ENCODE data around the gene LTA4H.
A peak's percentile ranks its signal among the peaks of the same experiment; 100 is the strongest.

The LTA4H gene

DNA sequence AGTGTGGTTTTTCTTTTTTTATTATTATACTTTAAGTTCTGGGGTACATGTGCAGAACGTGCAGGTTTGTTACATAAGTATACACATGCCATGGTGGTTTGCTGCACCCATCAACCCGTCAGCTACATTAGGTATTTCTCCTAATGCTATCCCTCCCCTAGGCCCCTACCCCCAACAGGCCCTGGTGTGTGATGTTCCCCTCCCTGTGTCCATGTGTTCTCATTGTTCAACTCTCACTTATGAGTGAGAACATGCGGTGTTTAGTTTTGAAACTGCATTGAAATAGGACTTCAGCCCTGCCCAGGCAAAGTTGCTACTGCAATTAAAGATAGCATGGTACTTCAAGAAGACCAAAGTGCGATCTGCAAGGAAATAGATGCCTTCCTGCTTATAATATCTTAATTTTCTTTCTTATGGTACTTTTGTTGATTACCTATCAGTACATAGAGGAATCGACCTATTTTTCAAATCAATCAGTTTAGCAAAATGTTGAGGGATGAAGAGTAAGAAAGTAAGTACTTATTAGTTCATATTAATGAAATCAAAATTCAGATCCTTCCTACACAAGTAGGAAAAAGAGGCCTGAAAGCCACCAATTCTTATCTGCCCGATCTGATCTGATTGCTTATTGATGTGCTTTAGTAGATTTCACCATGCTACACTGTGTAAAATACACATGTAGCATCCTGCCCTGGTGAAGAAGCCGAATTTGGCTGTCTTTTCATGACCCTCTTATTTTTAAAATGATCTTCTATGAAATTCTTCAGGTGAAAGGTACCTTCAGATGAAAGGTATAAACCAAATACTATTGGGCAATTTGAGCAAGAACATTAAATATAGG is 1.6 kb downstream of the LTA4H start:
- no peak for DNase-seq

GRCh38 chr12:96029826-96030225 is 5.6 kb downstream of the LTA4H start:
- no peak for DNase-seq

DNA sequence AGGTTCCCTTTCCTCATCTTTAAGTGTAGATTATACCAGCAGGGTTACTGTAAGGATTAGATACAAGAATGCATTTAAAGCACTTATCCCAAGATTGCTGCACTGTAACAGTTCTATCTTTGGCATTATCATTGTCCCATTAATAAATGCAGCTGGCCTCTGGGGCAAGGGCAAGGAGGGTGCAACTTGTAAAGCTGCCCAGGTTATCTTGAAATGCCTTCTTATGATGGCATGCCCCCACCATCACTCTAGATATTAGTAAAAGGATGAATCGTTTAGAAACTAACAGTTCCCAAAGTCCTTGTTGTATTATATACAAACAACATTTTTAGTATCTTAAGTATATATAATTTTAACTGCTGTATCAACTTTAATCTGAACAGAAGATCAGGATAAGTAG is 6.8 kb downstream of the LTA4H start:
- no peak for DNase-seq

- DNase-seq = no peak
Measured at GRCh38 chr12:96026331-96026730, 9.1 kb downstream of the LTA4H start.

DNA sequence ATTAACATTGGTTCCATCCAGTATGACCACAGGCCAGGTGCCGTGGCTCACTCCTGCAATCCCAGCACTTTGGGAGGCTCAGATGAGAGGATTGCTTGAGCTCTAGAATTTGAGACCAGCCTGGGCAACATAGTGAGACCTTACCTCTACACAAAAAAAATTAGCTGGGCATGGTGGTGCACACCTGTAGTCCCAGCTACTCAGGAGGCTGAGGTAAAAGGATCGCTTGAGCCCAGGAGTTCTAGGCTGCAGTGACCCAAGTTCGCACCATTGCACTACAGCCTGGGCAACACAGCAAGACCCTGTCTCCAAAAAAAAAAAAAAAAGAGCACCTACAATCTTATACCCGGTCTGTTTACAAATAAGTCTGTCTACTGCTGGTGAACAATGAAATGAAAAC is 9.9 kb downstream of the LTA4H start:
- DNase-seq = no peak

- DNase-seq = no peak
Measured at GRCh38 chr12:96020314-96021003, 14.9 kb downstream of the LTA4H start.

GRCh38 chr12:96015672-96016071 is 19.7 kb downstream of the LTA4H start:
- no peak for DNase-seq

DNA sequence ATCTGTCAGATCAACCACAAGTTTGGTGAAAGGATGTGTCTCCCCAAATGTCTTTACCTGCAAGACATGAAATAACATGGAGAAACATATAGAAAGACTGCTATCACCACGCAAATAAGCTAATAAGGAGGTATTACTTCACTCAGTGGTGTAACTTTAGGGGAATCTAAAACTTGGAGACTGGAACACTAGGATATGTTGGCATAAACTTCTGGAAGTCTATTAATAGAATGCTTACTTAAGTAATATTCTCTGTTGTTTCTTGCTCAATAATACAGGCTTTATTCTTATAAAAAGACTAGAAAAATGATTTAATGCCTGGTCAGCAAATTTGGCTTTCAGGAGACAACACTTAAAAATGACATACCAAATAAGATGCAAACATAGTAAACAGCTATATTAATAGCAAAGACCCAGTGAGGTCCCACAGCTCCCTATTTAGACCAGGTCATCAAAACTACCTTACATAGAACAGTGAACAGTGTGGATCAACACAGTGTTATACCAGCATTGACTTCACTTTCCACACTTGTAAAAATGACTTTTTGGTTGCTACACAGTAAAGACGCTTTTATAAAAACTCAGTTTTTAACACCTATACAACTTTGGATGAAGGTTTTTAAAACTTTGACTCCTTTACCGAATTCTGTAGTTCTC is 20.3 kb downstream of the LTA4H start:
- DNase-seq = no peak

DNA sequence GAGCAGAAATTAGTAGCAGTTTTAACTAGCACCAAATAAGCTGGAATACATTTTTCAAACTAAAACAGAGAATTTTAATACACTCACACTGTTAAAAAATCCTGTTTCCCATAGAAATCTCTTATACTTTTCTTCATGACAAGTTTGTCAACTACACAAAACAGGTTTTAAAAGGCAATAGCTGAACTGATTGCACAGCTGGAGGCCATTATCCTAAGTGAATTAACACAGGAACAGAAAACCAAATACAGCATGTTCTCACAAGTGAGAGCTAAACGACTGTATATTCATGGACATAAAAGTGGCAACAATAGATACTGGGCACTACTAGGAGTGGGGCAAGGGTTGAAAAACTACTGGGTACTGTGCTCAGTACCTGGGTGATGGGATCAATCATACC is 27.7 kb downstream of the LTA4H start:
- DNase-seq = no peak

DNA sequence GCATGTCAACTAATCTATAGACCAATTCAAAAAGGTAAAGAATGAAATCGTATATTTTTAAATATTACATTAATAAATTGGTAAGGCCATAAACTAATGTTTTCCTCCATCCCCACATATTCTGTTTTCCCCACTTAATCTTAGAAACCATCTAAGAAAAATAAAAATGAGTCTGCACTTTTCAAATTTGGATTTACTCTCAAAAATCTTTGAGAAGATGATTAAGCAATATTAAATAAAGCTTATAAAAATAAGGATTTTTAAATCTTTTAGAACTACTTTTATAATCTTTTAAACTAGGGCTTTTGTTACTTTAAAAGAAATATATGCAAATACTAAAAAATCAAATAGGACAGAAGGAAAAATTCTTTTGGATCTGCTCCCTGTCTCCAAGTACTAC is 28.7 kb downstream of the LTA4H start:
- DNase-seq = no peak

DNA sequence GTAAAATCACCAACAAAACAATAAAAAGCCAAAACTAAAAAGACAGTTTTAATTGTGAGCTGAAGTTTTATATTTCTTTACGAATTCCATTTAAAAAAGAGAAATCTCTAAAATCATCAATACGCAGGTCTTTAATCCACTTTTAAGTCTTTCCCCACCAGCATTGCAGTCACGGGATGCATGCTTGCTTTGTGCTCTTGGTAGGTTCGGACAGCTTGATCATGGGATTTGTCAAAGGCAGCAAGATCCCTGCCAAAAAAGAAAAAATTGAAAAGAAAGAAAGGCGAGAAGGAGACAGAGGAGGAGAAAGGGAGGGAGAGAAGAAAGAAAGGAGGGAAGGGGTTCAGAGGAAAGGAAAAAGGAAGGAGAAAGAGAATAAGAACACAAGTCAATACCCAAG is 34.5 kb downstream of the LTA4H start:
- DNase-seq = no peak

DNA sequence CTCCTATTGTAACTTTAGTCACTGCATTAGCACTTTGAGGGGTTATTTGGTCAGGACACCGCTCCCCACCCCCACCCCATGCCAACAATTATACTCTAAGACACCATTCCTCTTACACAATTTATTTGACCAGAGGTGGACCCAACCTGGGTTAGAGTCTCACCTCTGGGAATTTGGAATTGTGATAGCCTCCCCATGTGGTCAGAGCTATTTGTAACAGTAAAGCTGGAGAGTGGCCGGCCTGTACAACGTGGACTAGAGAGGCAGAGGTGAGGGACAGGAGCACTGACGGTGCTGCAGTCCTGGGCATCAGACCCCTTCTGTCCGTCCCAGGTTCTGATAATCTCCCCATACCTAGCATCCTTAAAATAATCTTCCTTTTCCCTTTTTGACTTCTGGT is 35.9 kb downstream of the LTA4H start:
- DNase-seq = no peak

DNA sequence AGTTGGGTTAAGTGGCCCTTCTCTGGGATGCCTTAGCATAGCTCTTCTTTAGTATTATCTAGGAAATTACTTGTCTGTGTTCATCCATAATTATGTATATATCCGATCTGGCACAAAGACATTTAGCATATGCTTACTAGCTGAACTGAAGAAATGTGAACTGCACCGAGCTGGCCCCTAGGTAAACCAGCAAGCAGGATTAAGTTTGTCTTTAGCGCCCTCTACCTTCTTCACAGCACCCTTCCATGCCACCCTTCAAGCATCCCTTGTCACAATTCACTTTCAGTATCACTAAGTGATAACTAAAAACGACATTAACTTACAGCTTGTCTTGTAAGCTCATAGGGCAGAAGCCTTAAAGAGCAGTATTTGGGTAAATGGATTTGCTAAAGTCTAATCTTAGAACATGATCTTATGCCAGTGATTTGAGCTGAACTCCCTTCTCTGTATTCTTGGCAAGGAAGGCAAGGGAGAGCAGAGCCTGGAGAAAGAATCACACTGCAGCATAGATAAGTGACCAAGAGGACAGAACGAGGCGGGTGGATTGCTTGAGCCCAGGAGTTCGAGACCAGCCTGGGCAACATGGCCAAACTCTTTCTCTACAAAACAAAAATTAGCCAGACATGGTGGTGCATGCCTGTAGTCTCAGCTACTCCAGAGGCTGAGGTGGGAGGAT is 36.6 kb downstream of the LTA4H start:
- DNase-seq = peak; percentile 13

DNA sequence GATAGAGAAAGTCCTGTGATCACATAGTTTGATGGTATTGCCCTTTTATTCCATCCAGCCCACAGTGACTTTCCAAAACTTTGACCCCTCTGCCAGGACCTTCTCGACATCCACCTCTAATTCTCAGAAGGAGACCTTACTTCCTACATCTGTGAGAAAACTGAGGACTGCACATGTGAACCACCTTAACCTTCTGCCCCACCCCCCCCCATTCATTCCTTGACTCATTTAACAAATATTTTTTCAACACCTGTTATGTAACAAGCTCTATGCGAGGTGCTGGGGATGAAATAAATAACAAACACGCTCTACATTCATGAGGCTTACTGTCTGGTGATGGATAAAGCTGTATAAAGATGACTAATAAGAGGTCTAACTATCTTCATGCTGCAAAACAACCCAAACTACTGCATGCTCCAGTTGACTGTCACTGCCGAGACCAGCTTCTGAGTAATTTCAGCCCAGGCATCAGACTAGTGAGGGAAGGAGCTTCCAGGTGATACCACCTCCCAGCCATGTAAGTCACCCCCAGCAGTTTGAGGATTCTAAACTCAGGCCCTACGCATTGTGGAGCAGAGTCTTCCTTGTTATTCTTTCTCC is 37.4 kb downstream of the LTA4H start:
- no peak for DNase-seq

GRCh38 chr12:95997276-95997675 is 38.1 kb downstream of the LTA4H start:
- DNase-seq = no peak

GRCh38 chr12:95996034-95996658 is 39.2 kb downstream of the LTA4H start, which contains the start of gene HAL:
HAL (minus strand) TSS chr12:95996344; CDS start chr12:95995910, 434 bp downstream.
- DNase-seq = no peak

- no peak for DNase-seq
Measured at GRCh38 chr12:95995238-95996031, 40.0 kb downstream of the LTA4H start.

DNA sequence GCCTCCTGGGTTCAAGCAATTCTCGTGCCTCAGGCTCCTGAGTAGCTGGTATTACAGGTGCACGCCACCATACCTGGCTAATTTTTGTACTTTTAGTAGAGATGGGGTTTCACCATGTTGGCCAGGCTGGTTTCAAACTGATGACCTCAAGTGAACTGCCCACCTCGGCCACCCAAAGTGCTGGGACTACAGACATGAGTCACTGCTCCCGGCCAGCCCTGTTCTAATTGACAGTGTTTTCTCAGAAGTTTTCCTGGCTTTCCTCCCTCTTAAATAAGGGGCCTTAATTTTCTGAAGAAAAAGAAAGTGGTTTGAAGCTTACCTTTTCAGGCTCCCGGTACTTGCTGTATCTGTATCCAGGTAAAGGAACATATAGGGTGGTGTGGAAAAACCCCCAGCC is 40.9 kb downstream of the LTA4H start:
- no peak for DNase-seq

- DNase-seq = no peak
Measured at GRCh38 chr12:95993907-95994306, 41.5 kb downstream of the LTA4H start.

DNA sequence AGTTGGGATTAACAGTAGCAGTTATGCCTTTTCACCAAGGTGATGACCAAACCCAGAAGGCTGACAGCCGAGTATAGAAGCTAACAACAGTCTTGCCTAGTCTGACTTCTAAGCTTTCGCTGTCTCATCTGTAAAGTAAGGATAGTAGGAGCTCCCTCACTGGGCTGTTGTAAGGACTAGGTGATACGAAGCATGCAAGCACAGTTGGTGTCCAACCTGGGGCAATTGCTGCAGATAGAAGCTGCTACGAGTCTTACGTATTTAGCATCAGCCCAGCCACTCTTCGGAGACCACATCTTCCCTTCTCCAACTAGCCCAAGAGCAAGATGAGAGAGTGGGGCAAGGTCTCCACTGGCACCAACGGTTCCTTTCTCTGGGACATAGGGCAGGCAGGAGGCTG is 45.3 kb downstream of the LTA4H start:
- no peak for DNase-seq

GRCh38 chr12:95989504-95990123 is 45.8 kb downstream of the LTA4H start:
- no peak for DNase-seq

Data from NCI-H2171 (cell line).